ENCODE data around the gene TSLP. TPM values are rescaled to one million over a fixed set of nuclear protein-coding genes. Genes with fewer than 3 reads are reported as not detected.

The TSLP gene
- total RNA-seq, 1 donor from 2014 or later: 2.0 TPM

GRCh38 chr5:111107371-111107770, 35.9 kb downstream of the TSLP start:
- no peaks in the 10 kb centered on the region for H3K27me3 ChIP-seq
- TF ChIP-seq CTCF (IDR thresholded peaks at IDR 0.05): no peak
- no peak for TF ChIP-seq POLR2A (IDR thresholded peaks at IDR 0.05)
- TF ChIP-seq POLR2AphosphoS5 (IDR thresholded peaks at IDR 0.05; ENCODE audit: insufficient read depth in 1 of 2, low read depth in 1 of 2): no peak
- no peak overlapping the region for H3K4me3 ChIP-seq
- DNase-seq (ENCODE audit: extremely low spot score in 2 of 2): no peak
- intact Hi-C loops (cut with DNase I): no loop called here
- H3K9me3 ChIP-seq: no peaks in the 10 kb centered on the region
- no peaks in the 10 kb centered on the region for H3K4me1 ChIP-seq
- H3K27ac ChIP-seq: no peak overlapping the region
- peaks cover 0 to 69% of the 10 kb centered on the region in 2 donors for H3K36me3 ChIP-seq

GRCh38 chr5:111111956-111112355, 40.4 kb downstream of the TSLP start:
- Histone ChIP-seq H3K4me3 (no peak overlapping the region), H3K27me3 (no peaks in the 10 kb centered on the region), H3K36me3 (peaks cover 0 to 57% of the 10 kb centered on the region in 2 donors), H3K9me3 (no peaks in the 10 kb centered on the region), H3K27ac (no peak overlapping the region), H3K4me1 (no peaks in the 10 kb centered on the region)
- intact Hi-C loops (cut with DNase I): no loop called here
- TF ChIP-seq POLR2AphosphoS5 (IDR thresholded peaks at IDR 0.05; ENCODE audit: insufficient read depth in 1 of 2, low read depth in 1 of 2): no peak
- no peak for TF ChIP-seq CTCF (IDR thresholded peaks at IDR 0.05)
- TF ChIP-seq POLR2A (IDR thresholded peaks at IDR 0.05): no peak
- DNase-seq (ENCODE audit: extremely low spot score in 2 of 2): no peak

- TF ChIP-seq POLR2A (IDR thresholded peaks at IDR 0.05) (no peak), CTCF (IDR thresholded peaks at IDR 0.05) (no peak), POLR2AphosphoS5 (IDR thresholded peaks at IDR 0.05; ENCODE audit: insufficient read depth in 1 of 2, low read depth in 1 of 2) (no peak)
- Histone ChIP-seq H3K4me1 (no peaks in the 10 kb centered on the region), H3K27me3 (no peaks in the 10 kb centered on the region), H3K9me3 (no peaks in the 10 kb centered on the region), H3K36me3 (peaks cover 0 to 61% of the 10 kb centered on the region in 2 donors), H3K27ac (no peak overlapping the region), H3K4me3 (no peak overlapping the region)
- no peak for DNase-seq (ENCODE audit: extremely low spot score in 2 of 2)
- intact Hi-C loops (cut with DNase I): no loop called here
Observed at GRCh38 chr5:111113678-111114077, 42.2 kb downstream of the TSLP start.

GRCh38 chr5:111115229-111115628, 43.7 kb downstream of the TSLP start:
- Histone ChIP-seq H3K4me1 (no peaks in the 10 kb centered on the region), H3K27me3 (no peaks in the 10 kb centered on the region), H3K36me3 (peaks cover 0 to 75% of the 10 kb centered on the region in 2 donors), H3K27ac (no peak overlapping the region), H3K4me3 (no peak overlapping the region), H3K9me3 (no peaks in the 10 kb centered on the region)
- DNase-seq (ENCODE audit: extremely low spot score in 2 of 2): no peak
- intact Hi-C loops (cut with DNase I): no loop called here
- TF ChIP-seq POLR2AphosphoS5 (IDR thresholded peaks at IDR 0.05; ENCODE audit: insufficient read depth in 1 of 2, low read depth in 1 of 2) (no peak), POLR2A (IDR thresholded peaks at IDR 0.05) (no peak)

- intact Hi-C loops (cut with DNase I): no loop called here
- Histone ChIP-seq H3K36me3 (peaks cover 0 to 74% of the 10 kb centered on the region in 2 donors), H3K27ac (no peak overlapping the region), H3K4me1 (no peaks in the 10 kb centered on the region), H3K4me3 (no peak overlapping the region), H3K9me3 (no peaks in the 10 kb centered on the region), H3K27me3 (no peaks in the 10 kb centered on the region)
- DNase-seq (ENCODE audit: extremely low spot score in 2 of 2): no peak
- TF ChIP-seq POLR2A (IDR thresholded peaks at IDR 0.05): no peak
- no peak for TF ChIP-seq POLR2AphosphoS5 (IDR thresholded peaks at IDR 0.05; ENCODE audit: insufficient read depth in 1 of 2, low read depth in 1 of 2)
- no peak for TF ChIP-seq CTCF (IDR thresholded peaks at IDR 0.05)
Observed at GRCh38 chr5:111116550-111116949, 45.0 kb downstream of the TSLP start.
